ENCODE measurements around the gene SGMS2.
"Not testable (repeated sequence)": the region's sequence is repeated elsewhere in the genome, so short reads cannot be mapped to it uniquely, and the experiment has no call there.

Gene SGMS2

DNA sequence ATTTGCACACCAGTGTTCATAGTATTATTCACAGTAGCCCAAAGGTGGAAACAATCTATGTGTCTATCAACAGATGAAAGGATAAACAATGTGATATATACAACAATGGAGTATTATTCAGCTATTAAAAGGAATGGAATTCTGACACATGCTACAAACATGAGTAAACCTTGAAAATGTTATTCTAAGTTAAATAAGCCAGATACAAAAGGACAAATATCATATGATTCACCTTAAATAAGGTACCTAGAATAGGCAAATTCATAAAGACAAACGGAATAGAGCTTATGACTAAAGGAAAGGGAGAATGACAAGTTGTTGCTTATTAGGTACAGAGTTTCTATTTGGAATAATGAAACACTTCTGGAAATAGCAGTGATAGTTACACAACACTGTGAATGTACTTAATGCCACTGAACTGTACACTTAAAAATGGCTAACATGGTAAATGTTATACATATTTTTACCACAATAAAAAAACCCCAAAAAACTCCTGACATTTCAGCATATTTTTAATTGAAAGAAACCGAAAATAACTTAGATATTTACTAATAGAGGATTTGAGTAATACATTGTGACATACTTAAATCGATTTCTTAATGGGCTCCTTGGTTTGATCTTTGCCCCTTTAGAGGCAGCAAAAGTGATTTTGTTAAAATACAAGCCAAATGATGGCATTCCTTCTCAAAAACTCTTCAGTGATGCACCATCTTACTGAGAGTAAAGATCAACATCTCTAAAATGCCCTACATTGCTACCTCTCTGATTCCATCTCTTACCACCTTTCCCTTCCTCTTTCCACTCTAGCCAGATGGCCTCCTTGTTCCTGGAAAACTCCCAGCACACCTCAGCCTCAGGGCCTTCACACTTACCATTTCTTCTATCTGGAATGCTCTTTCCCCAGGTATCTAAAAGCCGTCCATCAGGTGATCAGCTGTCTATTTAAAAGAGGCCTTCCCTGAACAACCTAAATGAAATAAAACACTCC is 98.0 kb downstream of the SGMS2 start:
- TF ChIP-seq TAF1 (IDR thresholded peaks at IDR 0.05; ENCODE audit: borderline replicate concordance, low read depth, low read length) (no peak), POLR2A (IDR thresholded peaks at IDR 0.05; ENCODE audit: low read depth, low read length) (no peak), POLR2AphosphoS5 (IDR thresholded peaks at IDR 0.05; ENCODE audit: low read depth, low read length) (no peak)
- no peak for DNase-seq (ENCODE audit: insufficient read length)

DNA sequence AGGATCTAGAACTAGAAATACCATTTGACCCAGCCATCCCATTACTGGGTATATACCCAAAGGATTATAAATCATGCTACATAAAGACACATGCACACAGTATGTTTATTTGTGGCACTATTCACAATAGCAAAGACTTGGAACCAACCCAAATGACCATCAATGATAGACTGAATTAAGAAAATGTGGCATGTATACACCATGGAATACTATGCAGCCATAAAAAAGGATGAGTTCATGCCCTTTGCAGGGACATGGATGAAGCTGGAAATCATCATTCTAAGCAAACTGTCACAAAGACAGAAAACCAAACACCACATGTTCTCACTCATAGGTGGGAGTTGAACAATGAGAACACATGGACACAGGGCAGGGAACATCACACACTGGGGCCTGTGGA is 101.0 kb downstream of the SGMS2 start:
- DNase-seq (ENCODE audit: insufficient read length); FAIRE-seq: not testable (repeated sequence)

More for the DNA sequence above, 98.0 kb downstream of the SGMS2 start:
- no peak for FAIRE-seq

DNA sequence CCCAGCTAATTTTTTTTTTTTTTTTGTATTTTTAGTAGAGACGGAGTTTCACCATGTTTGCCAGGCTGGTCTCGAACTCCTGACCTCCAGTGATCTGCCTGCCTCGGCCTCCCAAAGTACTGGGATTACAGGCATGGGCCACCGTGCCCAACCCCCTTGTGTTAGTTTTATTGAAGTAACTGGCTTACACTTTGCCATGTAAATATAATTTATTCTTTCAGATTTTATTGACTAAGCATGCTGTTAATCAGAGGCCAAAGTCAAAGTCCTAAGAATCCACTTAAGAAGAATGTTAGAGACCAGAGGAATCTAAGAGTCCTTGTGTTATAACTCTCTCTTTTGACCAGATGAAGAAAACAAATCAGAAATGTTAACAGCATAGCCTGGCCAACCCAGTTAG is 102.1 kb downstream of the SGMS2 start:
- not testable (repeated sequence) for FAIRE-seq; DNase-seq (ENCODE audit: insufficient read length)

DNA sequence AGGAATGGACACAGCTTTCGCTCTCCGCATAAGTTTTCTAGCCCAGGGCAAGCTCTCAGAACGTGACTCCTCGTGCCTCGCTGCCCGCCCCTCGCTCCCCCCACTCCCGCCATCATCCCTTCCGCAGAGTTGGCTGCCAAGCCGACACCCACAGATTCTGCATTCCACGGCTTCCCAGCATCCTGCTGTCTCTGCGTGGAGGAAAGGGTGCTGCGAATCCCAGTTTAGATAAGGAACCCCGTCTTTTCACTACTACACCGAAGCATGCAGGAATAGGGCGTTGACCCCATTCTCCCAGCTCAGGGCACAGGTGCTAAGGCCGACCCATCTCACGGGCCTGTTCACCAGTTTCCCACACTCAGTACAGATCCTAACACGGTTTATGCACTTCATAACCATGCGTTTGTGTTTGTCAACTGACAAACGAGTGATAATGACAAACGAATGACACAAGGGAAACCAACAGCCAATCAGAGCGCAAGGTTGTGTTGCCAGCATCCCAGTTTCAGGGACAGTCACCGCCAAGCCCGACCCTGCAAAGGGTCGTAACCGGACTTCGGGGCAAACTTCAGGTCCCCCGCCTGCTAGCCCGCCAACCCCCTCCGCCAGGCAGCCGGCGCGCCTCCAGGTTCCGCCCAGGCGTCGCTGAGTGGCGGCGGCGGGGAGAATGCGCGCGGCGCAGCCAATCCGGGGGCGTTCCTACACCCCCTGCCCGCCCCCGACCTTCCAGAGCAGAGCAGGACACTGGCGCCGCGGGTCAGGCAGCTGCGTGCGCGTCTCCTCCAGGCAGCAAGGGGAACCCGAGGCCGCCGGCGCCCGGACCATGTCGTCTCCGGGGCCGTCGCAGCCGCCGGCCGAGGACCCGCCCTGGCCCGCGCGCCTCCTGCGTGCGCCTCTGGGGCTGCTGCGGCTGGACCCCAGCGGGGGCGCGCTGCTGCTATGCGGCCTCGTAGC is 106.4 kb downstream of the SGMS2 start, which contains the start of gene CYP2U1:
Gene CYP2U1 (plus strand): TSS at position 729 of the 954 bp plus-strand sequence. CDS start 95 bp downstream, at position 824.
- FAIRE-seq (peak; percentile 91), DNase-seq (ENCODE audit: insufficient read length) (peak; percentile 73)
- TF ChIP-seq POLR2AphosphoS5 (IDR thresholded peaks at IDR 0.05; ENCODE audit: low read depth, low read length) (no peak), POLR2A (IDR thresholded peaks at IDR 0.05; ENCODE audit: low read depth, low read length) (no peak; the same call in 1 of the 2 replicates), TAF1 (IDR thresholded peaks at IDR 0.05; ENCODE audit: borderline replicate concordance, low read depth, low read length) (no peak)

DNA sequence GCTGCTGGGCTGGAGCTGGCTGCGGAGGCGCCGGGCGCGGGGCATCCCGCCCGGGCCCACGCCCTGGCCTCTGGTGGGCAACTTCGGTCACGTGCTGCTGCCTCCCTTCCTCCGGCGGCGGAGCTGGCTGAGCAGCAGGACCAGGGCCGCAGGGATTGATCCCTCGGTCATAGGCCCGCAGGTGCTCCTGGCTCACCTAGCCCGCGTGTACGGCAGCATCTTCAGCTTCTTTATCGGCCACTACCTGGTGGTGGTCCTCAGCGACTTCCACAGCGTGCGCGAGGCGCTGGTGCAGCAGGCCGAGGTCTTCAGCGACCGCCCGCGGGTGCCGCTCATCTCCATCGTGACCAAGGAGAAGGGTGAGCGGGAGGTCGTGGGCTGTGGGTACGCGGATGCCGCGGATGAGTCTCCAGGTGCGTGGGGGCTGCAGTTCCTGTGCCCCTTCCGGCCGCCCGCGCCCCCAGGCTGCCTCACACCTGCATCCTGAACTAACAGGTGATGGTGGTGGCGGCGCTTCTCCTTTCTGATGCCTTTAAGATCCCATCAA is 107.1 kb downstream of the SGMS2 start:
- FAIRE-seq (peak; percentile 62), DNase-seq (ENCODE audit: insufficient read length) (no peak)
- TF ChIP-seq POLR2AphosphoS5 (IDR thresholded peaks at IDR 0.05; ENCODE audit: low read depth, low read length) (no peak), POLR2A (IDR thresholded peaks at IDR 0.05; ENCODE audit: low read depth, low read length) (no peak), TAF1 (IDR thresholded peaks at IDR 0.05; ENCODE audit: borderline replicate concordance, low read depth, low read length) (no peak)

DNA sequence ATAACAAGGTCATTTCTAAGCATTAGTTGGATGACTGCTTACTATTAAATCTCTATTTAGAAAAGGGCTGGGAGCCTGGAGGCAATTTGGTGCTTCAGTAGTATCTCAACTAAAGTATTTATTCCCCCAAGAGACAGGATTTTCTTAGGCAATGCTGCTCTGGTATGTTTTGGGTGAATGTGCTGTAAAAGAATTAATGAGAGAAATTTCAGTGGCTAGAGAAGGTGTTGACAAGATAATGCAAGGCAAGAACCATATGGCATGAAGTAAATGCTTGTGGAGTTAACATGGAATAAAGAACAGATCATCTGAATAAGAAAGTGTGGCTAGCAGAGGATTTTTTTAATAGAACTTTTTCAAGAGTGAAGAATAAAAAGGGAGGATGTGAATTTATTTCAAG is 110.5 kb downstream of the SGMS2 start:
- TF ChIP-seq POLR2AphosphoS5 (IDR thresholded peaks at IDR 0.05; ENCODE audit: low read depth, low read length) (no peak), POLR2A (IDR thresholded peaks at IDR 0.05; ENCODE audit: low read depth, low read length) (no peak), TAF1 (IDR thresholded peaks at IDR 0.05; ENCODE audit: borderline replicate concordance, low read depth, low read length) (no peak)
- DNase-seq (ENCODE audit: insufficient read length): no peak
- FAIRE-seq: no peak

DNA sequence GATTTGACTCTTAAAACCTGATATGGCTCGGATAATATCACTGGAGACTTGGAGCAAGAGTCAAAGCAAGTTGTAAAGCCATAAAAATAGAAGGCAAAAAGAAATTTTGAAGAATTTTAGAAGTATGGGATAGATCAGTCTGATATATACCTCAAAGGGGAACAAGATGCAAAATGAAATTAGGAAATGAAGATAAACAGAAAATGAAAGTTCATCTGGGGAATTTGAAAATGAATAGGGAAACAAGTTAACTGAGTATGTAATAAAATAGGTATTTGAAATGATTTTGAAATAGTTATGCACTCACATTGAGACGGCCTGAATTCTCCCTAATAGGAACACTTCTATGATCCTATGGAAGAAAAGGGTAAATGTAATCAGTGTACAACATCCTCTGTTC is 112.3 kb downstream of the SGMS2 start:
- TF ChIP-seq TAF1 (IDR thresholded peaks at IDR 0.05; ENCODE audit: borderline replicate concordance, low read depth, low read length) (no peak), POLR2A (IDR thresholded peaks at IDR 0.05; ENCODE audit: low read depth, low read length) (no peak), POLR2AphosphoS5 (IDR thresholded peaks at IDR 0.05; ENCODE audit: low read depth, low read length) (no peak)

DNA sequence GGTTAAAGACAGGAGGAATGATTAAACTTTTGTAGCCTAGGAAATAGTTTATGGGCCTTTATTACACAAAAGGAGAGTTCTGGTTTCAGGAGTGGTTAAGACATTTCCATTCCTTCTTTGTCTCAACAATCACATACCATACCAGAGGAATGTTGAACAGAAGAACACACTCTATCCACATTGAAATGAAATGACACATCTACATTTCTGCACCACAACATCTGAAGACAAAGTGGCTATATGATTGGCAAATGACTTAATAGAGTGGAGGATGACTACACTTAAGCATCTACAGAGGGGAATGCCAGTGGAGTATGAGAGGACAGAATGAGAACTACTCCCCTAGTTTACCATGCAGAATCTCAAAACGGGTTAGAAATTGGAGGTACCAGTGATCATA is 114.6 kb downstream of the SGMS2 start:
- TF ChIP-seq POLR2A (IDR thresholded peaks at IDR 0.05; ENCODE audit: low read depth, low read length) (no peak), TAF1 (IDR thresholded peaks at IDR 0.05; ENCODE audit: borderline replicate concordance, low read depth, low read length) (no peak), POLR2AphosphoS5 (IDR thresholded peaks at IDR 0.05; ENCODE audit: low read depth, low read length) (no peak)
- DNase-seq (ENCODE audit: insufficient read length) (no peak), FAIRE-seq (peak; percentile 5)

More for the DNA sequence above, 112.3 kb downstream of the SGMS2 start:
- no peak for DNase-seq (ENCODE audit: insufficient read length)
- peak; percentile 62 for FAIRE-seq

DNA sequence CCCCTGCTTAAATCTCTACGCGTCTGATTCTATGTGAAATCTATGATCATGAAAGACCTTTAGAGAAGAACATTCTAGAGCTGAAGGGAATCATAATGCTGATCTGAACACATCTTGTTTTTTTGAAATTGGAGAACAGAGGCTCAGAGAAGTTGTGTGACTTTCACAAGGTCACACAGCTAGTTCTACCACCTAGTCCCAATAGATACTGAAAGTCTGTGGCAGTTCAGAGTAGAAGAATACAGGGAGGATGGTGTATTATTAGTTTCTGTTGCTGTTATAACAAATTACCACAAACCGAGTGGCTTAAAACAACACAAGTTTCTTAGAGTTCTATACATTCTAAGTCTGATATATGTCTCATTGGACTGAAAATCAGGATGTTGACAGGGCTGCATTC is 121.1 kb downstream of the SGMS2 start:
- DNase-seq (ENCODE audit: insufficient read length) (no peak), FAIRE-seq (no peak)
- no peak for TF ChIP-seq POLR2A (IDR thresholded peaks at IDR 0.05; ENCODE audit: low read depth, low read length)

DNA sequence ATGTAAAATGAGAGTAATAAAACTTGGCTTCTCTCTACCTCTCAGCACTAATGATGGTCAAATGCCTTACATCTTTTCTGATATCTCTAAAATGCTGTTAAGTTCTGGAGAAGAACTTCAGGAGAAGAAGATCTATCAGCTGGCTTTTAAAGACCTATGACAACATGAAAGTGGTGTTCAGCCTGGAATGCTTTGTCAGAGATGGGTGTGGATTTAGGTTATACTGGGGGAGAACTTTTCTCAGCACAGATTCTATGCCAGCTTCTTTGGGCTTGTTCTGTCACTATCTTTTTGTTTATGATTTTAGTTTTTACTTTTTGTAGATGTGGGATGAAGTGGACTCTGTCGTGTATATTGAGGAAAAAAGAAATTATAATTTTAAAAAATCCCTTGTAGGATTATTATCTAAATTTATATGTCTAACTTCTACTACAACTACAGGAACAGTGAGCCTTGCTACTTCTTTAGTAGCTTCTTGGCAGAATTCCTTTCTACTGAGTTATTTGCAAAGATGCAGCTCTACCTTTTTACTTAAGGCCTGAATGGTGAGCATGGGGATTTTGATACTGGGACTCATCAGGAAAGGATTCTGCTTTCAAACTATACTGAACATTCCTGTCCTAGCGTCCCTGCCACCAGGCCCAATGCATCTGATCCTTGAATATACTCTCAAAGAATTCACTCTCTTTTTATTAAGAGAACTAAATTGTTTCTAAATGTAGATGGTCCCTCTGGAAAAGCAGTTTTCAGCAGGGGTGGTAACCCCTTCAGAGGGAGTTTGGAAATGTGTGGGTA is 126.2 kb downstream of the SGMS2 start:
- no peak for FAIRE-seq
- no peak for DNase-seq (ENCODE audit: insufficient read length)
- TF ChIP-seq POLR2AphosphoS5 (IDR thresholded peaks at IDR 0.05; ENCODE audit: low read depth, low read length) (no peak), POLR2A (IDR thresholded peaks at IDR 0.05; ENCODE audit: low read depth, low read length) (no peak), TAF1 (IDR thresholded peaks at IDR 0.05; ENCODE audit: borderline replicate concordance, low read depth, low read length) (no peak)

DNA sequence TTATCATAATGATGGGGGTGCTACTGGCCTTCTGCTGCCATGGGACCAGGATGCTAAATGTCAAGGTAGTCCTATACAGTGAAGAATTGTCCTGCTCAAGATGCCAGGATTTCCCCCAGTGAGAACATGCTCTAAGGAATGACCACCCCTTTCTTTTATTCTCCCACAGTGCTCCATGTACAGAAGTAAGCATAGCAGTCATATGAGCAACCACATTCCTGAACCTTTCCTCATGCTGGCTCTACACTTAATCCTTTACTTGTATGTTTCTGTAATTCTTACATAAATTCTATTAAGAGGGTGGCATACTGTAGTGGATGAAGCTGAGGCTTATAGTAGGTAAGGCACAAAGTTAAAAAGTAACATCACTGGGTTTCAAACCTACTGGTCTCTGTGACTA is 126.8 kb downstream of the SGMS2 start:
- no peak for DNase-seq (ENCODE audit: insufficient read length)
- FAIRE-seq: no peak
- TF ChIP-seq TAF1 (IDR thresholded peaks at IDR 0.05; ENCODE audit: borderline replicate concordance, low read depth, low read length): no peak
- no peak for TF ChIP-seq POLR2A (IDR thresholded peaks at IDR 0.05; ENCODE audit: low read depth, low read length)
- no peak for TF ChIP-seq POLR2AphosphoS5 (IDR thresholded peaks at IDR 0.05; ENCODE audit: low read depth, low read length)

Measured in GM12892 (cell line).